ENCODE results near the gene PPIL4.

- no peak for TF ChIP-seq JUND (IDR thresholded peaks at IDR 0.05; ENCODE audit: low read depth, low read length)
- no peak for TF ChIP-seq CHD2 (IDR thresholded peaks at IDR 0.05; ENCODE audit: borderline replicate concordance, low read depth, low read length)
- TF ChIP-seq EZH2 (IDR thresholded peaks at IDR 0.05; ENCODE audit: borderline replicate concordance, control insufficient read depth, low read depth, low read length), result no peak
- TF ChIP-seq NR2C2 (IDR thresholded peaks at IDR 0.05; ENCODE audit: borderline replicate concordance, control insufficient read depth, insufficient read length, low read depth), result no peak
- TF ChIP-seq YY1 (IDR thresholded peaks at IDR 0.05; ENCODE audit: low read depth, low read length), result no peak
- TF ChIP-seq NR2C1 (IDR thresholded peaks at IDR 0.05), result no peak
- TF ChIP-seq STAT1 (conservative IDR thresholded peaks at IDR 0.05), result no peak
Observed at GRCh38 chr6:149501201-149501600, 44.6 kb downstream of the PPIL4 start.
